OCI-LY1 (cell line): ENCODE data around the gene CSMD2.

Source experiments
- H2AFZ ChIP-seq: fragments of 200-600 bp; sonication (generic), shearing (Covaris generic); 2 replicates; pipeline ENCODE4 v1.6.0; 2014; ENCODE audit warnings: antibody characterized with exemption, mild to moderate bottlenecking, low read length
- H3F3A ChIP-seq: fragments of 200-600 bp; sonication (generic), shearing (Covaris generic); 2 replicates; pipeline ENCODE4 v1.6.0; 2014; ENCODE audit warnings: mild to moderate bottlenecking, antibody characterized with exemption, low read length, moderate library complexity; ENCODE audit not compliant: insufficient read depth
- H3K27ac ChIP-seq: fragments of 200-600 bp; sonication (generic); 2 replicates; pipeline ENCODE4 v1.5.1; 2014; ENCODE audit warnings: low read length, mixed run types, mild to moderate bottlenecking, low read depth; ENCODE audit not compliant: poor library complexity, severe bottlenecking
- H3K27me3 ChIP-seq: fragments of 200-600 bp; sonication (generic); 2 replicates; pipeline ENCODE4 v1.6.0; 2014; ENCODE audit warnings: antibody characterized with exemption, mild to moderate bottlenecking, low read length, moderate library complexity; ENCODE audit not compliant: insufficient read depth
- H3K36me3 ChIP-seq: fragments of 200-600 bp; sonication (generic); 2 replicates; pipeline ENCODE4 v1.6.1; 2014; ENCODE audit warnings: mild to moderate bottlenecking, antibody characterized with exemption, low read length, moderate library complexity, mixed read lengths; ENCODE audit not compliant: insufficient read depth
- H3K4me1 ChIP-seq: fragments of 200-600 bp; sonication (generic); 2 replicates; pipeline ENCODE4 v1.5.1; 2014; ENCODE audit warnings: mild to moderate bottlenecking, low read length, moderate library complexity; ENCODE audit not compliant: insufficient read depth, severe bottlenecking
- H3K4me2 ChIP-seq: fragments of 200-600 bp; sonication (generic), shearing (Covaris generic); 2 replicates; pipeline ENCODE4 v1.6.1; 2014; ENCODE audit warnings: low read length
- H3K4me3 ChIP-seq: fragments of 200-600 bp; sonication (generic); 2 replicates; pipeline ENCODE4 v1.5.1; 2014; ENCODE audit warnings: low read length, low read depth, mild to moderate bottlenecking, mixed read lengths; ENCODE audit not compliant: poor library complexity, severe bottlenecking
- H3K79me2 ChIP-seq: fragments of 200-600 bp; shearing (Covaris generic); 2 replicates; pipeline ENCODE4 v1.6.1; 2016; ENCODE audit warnings: mixed run types, low read length, mixed read lengths; ENCODE audit not compliant: insufficient read depth
- H3K9ac ChIP-seq: fragments of 200-600 bp; sonication (generic), shearing (Covaris generic); 2 replicates; pipeline ENCODE4 v1.6.1; 2014; ENCODE audit warnings: mild to moderate bottlenecking, low read length, mixed read lengths
- H3K9me2 ChIP-seq: fragments of 200-600 bp; sonication (generic), shearing (Covaris generic); 2 replicates; pipeline ENCODE4 v1.6.1; 2014; ENCODE audit warnings: low read depth, mild to moderate bottlenecking, low read length, mixed read lengths
- H3K9me3 ChIP-seq: fragments of 200-600 bp; shearing (Covaris generic); 2 replicates; pipeline ENCODE4 v1.6.1; 2014; ENCODE audit warnings: low read length, mixed read lengths
- H4K20me1 ChIP-seq: fragments of 200-600 bp; sonication (generic), shearing (Covaris generic); 2 replicates; pipeline ENCODE4 v1.6.0; 2016; ENCODE audit warnings: mild to moderate bottlenecking, low read length; ENCODE audit not compliant: insufficient read depth
- CTCF ChIP-seq: fragments of 200-600 bp; sonication (generic), shearing (Covaris generic); IDR thresholded peaks from 2 replicates; pipeline ENCODE4 v1.5.1; 2017; ENCODE audit warnings: mild to moderate bottlenecking, antibody characterized with exemption, low read length, moderate library complexity, mixed read lengths
- EZH2 ChIP-seq: fragments of 200-600 bp; sonication (generic), shearing (Covaris generic); IDR thresholded peaks from 2 replicates; pipeline ENCODE4 v1.8.0; 2017; ENCODE audit warnings: borderline replicate concordance, mixed run types, mild to moderate bottlenecking, antibody characterized with exemption, low read length, moderate library complexity, mixed read lengths

CSMD2 gene

GRCh38 chr1:33979341-33979740 lies 185.7 kb downstream of the CSMD2 start:
- H4K20me1 ChIP-seq, result no peaks in the 10 kb centered on the region
- no peaks in the 10 kb centered on the region for H3K36me3 ChIP-seq
- TF ChIP-seq CTCF, result no peak
- no peak for TF ChIP-seq EZH2
- H3K4me2 ChIP-seq, result no peak overlapping the region
- H2AFZ ChIP-seq, result no peak overlapping the region
- no peaks in the 10 kb centered on the region for H3K9me2 ChIP-seq
- no peaks in the 10 kb centered on the region for H3K79me2 ChIP-seq
- no peak overlapping the region for H3K9ac ChIP-seq
- no peaks in the 10 kb centered on the region for H3K27me3 ChIP-seq
- no peak overlapping the region for H3K4me3 ChIP-seq
- H3K9me3 ChIP-seq, result no peaks in the 10 kb centered on the region
- H3F3A ChIP-seq, result no peaks in the 10 kb centered on the region
- no peaks in the 10 kb centered on the region for H3K4me1 ChIP-seq
- no peak overlapping the region for H3K27ac ChIP-seq

GRCh38 chr1:33975961-33976360 lies 189.1 kb downstream of the CSMD2 start:
- H3K4me2 ChIP-seq, result no peak overlapping the region
- no peaks in the 10 kb centered on the region for H4K20me1 ChIP-seq
- H3K9ac ChIP-seq, result no peak overlapping the region
- no peaks in the 10 kb centered on the region for H3F3A ChIP-seq
- H3K27me3 ChIP-seq, result no peaks in the 10 kb centered on the region
- H3K9me2 ChIP-seq, result no peaks in the 10 kb centered on the region
- no peaks in the 10 kb centered on the region for H3K4me1 ChIP-seq
- H2AFZ ChIP-seq, result no peak overlapping the region
- H3K9me3 ChIP-seq, result no peaks in the 10 kb centered on the region
- no peaks in the 10 kb centered on the region for H3K36me3 ChIP-seq
- TF ChIP-seq EZH2 (no peak), CTCF (no peak)
- no peaks in the 10 kb centered on the region for H3K79me2 ChIP-seq
- no peak overlapping the region for H3K27ac ChIP-seq
- H3K4me3 ChIP-seq, result no peak overlapping the region

GRCh38 chr1:33973799-33974545 lies 191.1 kb downstream of the CSMD2 start:
- H3K27me3 ChIP-seq, result no peaks in the 10 kb centered on the region
- no peak overlapping the region for H3K9ac ChIP-seq
- H3K4me3 ChIP-seq, result no peak overlapping the region
- H3K27ac ChIP-seq, result no peak overlapping the region
- H3K4me1 ChIP-seq, result no peaks in the 10 kb centered on the region
- H3K9me2 ChIP-seq, result no peaks in the 10 kb centered on the region
- H3K4me2 ChIP-seq, result no peak overlapping the region
- H4K20me1 ChIP-seq, result no peaks in the 10 kb centered on the region
- H2AFZ ChIP-seq, result no peak overlapping the region
- H3K9me3 ChIP-seq, result no peaks in the 10 kb centered on the region
- no peak for TF ChIP-seq CTCF
- no peak for TF ChIP-seq EZH2
- no peaks in the 10 kb centered on the region for H3K36me3 ChIP-seq
- no peaks in the 10 kb centered on the region for H3F3A ChIP-seq
- H3K79me2 ChIP-seq, result no peaks in the 10 kb centered on the region
